GM18907 (cell line): ENCODE measurements around the gene LMO3.

Source experiments
- ATAC-seq: cut with Tn5 transposase; IDR thresholded peaks from one replicate; pipeline ENCODE4 v1.9.1; 2021; ENCODE audit warnings: mild to moderate bottlenecking, moderate library complexity; ENCODE audit not compliant: unreplicated experiment

LMO3 gene

DNA sequence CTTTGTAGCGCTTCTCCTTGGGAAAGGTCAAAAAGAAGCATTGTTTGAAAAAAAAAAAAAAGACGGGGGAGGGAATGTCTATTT, at the start of gene LMO3:
LMO3 (minus strand) TSS at position 46 of the 84 bp plus-strand sequence. CDS start 5,302 bp downstream, outside the sequence.
- ATAC-seq = no peak

DNA sequence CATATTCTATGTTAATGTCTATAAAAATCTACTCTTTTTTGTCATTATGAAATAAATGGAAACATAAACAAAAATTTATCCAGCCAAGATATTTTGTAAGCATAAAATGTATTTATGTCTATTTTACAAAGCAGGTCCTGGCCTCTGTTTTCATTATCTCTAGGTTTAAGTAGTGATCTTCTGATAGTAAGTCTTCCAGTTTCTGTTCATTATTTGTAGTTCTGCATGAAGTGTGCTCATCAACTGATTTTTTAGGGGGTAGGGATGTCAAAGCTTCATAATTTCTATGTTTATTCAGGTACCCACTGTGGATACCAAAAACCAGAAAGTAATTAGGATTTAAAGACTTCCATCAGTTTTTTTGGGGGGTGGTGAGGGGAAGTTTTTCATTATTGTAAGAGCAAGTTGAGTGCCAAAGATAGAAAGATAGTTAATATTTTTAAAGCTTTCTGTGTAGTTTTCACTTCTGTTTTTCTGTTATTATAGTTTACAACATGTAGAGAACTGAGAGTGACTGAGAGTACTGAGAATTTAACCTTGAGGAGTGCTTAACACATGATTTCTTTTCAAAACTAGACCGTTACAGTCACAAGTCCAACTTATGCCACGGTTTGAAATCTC, 30.6 kb upstream of the LMO3 start:
- peak; percentile 90 for ATAC-seq

- ATAC-seq = no peak
These were observed 28.8 kb upstream of the LMO3 start for GRCh38 chr12:16634786-16635185.

DNA sequence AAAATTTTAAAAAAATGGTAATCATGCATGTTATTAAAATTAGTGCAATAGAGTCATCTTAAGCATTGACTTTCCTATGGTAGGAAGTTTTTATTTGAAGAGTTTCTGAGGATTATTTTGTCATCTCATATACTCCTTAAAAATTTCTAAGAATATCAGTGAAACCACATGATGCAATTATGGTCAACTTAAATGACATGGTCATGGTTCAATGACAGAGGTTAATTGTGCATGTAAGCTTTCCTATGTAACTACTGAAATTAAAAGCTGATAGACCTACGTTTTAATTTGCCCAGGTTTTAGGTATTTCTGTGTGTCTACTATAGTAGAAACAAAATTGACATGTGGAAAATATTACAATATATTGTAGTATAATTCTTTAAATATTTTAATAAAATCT, 21.0 kb upstream of the LMO3 start:
- ATAC-seq = no peak

DNA sequence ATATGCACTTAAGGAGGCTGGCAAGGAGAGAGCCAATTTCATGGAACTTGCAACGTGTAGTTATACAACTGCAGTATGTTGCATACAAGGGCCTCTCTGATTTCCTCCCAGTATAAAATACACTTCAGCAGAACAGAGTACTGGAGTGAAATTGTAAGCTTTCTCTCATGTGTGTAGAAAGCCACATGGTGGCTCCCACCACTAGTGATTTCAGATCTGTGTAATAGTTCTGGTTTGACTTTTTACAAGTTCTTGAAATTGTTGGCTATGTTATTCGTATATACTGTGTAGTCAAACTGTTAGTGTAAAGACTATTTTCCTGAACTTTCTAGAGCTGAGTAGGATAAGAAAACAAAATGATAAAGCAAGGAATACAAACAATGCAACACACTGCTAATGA, 16.4 kb upstream of the LMO3 start:
- no peak for ATAC-seq

- ATAC-seq = no peak
These were observed 13.6 kb upstream of the LMO3 start for GRCh38 chr12:16619537-16619936.

DNA sequence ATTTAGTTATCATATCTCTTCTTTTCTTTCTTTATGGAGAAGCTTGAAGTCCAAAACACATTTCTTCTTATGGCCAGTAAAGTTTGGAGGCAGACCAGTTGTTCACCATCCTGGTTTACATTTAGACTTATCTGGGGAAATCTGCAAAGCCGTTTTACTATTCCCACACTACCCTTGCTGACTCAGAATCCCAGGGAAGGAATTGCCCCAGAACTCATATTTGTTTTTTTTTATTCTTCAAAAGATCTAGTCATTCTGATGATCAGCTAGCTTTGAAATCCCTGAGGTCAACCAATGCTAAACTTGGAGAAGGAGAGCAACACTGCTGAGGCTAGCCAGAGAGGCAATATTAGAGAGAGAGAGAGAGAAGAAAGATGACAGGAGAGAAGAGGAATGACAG, 12.3 kb upstream of the LMO3 start:
- no peak for ATAC-seq

GRCh38 chr12:16613199-16613598, 7.2 kb upstream of the LMO3 start:
- no peak for ATAC-seq

GRCh38 chr12:16612647-16613046, 6.7 kb upstream of the LMO3 start:
- no peak for ATAC-seq

GRCh38 chr12:16611146-16611545, 5.2 kb upstream of the LMO3 start:
- ATAC-seq = peak; percentile 54

DNA sequence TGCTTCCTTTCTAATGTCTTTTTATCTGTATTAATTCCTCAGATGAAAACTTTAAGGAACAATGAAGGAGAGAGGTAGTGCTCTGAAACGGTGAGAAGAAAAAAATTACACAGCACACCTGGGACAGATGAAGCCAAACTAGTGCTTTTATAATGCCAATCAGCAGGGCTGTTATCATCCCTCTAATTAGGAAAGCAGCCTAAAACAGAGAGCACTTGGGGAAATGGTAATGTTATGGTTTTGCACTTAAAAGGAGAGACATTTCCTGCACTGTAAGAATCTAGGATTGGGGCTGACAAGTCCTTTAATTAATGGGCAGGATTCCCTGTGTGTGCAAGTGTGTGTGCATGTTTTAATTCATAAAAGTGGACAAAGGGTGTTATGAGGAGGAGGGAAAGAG, 4.8 kb upstream of the LMO3 start:
- no peak for ATAC-seq

GRCh38 chr12:16610001-16610585, 4.1 kb upstream of the LMO3 start:
- no peak for ATAC-seq

DNA sequence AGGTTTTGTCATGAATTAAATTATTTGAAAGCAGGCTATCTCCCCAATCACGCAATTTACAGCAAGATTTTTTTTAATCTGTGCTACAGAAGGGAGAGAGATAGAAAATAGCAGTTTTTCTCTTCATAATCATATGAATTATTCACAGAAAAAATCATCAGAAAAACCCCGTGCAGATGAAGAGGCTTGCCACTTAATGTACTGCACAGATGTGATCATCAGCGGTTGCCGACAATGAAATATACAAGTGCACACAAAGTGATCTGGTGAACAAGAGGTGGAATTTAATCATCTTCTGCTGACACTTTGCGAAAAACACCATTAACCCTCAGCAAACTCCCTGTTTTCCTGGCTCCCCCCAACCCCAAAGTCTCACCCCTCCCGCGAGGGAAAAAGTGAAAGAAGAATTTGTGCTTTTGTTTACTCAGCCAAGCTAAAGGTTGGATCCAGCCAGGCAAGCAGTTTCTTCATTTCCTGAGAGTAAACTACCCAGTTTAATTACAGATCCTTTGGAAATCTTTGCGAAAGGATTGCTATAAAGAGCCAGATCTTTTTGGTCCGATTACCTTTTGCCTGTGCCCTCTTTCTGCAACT, 3.1 kb upstream of the LMO3 start:
- no peak for ATAC-seq

DNA sequence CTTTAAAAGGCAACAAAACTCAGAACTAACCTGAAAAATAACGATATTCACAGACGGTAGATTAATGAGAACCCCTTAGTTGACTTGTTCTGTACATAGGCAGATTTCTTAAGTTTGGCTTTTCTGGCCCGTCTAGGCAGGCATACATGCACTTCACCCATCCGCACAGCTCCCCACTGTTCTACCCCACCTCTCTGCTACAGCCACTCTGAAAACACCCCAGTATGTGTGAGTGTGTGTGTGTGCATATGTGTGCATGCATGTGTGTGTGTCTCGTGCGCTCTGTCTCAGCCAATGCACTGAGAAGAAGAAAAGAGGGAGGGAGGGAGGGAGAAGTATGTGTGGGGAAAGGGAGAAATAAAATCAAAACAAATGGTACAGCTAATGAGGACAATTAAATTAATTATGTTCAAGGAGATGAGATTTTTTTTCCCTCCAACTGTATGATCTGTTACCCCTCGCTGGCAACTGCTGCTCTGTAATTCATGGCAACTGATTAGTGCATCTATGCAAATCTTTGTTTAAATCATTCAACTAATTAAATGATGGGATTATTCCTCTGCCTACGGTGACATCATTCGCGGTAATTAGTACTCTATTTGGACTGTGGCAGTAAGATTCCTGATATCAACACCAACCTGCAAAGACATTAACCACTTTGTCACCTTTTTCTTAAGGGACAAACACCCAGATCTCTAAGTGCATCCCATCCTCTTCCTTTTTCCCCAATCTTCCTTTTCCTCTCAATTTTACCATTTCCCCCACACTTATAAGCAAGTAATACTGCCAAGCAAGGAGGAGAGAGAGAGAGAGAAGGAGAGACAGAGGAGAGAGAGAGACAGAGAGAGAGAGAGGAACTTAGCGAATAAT, 2.2 kb upstream of the LMO3 start:
- no peak for ATAC-seq

DNA sequence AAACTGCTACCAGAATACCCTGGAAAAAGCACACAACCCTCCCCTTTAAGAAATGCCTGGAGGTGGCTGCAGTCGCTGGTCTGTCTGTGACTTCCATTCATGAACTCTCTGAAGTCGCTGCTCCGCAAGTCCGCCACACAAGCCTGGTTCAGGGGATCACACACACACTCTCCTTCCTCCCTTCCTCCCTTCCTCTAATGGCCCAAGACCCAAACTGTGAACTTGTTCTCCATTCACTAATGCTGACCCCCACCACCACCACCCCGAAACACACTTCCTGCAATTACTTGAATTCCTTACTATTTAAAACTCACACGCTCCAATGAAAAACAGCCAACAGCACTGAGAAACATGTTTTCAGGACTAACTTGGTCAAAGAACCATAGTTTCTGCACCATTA, 1.0 kb upstream of the LMO3 start:
- no peak for ATAC-seq

DNA sequence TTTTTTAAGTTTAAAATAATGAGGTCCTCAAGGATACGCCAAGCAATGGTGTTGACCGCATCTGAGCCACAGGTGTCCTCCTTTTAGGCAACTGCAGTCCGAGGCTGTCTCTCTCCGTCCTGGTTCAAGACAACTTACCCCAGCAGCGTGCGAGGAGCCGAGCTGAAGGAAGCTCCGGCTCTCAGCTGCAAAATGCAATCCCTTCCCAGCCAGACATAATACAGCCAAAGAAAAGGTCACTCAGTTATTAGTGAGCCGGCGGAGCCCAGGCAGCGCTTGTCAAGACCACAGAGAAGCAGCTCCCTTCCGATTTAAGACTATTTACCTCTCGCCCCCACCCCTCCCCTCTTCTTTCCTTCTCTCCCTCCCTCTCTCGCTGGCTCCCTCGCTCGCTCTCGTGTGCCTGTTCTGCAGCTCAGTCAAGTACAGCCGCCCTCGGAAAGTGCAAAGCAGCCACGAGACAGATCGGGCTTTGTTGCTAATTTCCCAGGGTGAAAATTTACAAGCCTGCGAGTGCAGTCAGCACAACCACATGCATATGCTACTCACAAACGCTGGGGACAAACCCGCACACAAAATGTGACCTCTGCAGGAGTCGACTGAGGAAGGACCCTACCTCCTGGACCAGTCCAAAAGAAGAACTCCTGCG, 363 bp upstream of the LMO3 start:
- peak; percentile 52 for ATAC-seq

DNA sequence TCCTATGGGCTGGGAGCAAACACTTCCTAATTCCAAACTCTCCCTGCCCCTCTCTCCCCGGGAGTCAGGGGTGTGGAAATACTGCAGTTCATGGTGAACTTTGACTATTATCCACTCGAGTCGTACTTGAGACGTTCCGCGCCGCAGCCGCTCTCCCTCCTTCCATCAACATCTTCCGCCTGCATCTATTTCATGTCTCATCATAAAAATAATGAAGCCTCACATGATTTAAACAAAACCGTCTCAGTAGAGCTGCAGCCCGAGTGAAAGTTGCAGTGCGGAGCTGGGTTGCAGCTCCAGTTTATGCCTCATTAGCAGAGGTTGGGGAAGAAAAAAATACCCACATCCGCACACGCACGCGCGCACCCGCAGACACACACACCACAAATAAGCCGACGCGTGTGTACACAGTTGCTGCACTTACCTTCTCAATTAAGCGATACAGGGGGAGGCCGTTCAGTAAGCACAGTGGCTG, 283 bp downstream of the LMO3 start:
- ATAC-seq = peak; percentile 39

DNA sequence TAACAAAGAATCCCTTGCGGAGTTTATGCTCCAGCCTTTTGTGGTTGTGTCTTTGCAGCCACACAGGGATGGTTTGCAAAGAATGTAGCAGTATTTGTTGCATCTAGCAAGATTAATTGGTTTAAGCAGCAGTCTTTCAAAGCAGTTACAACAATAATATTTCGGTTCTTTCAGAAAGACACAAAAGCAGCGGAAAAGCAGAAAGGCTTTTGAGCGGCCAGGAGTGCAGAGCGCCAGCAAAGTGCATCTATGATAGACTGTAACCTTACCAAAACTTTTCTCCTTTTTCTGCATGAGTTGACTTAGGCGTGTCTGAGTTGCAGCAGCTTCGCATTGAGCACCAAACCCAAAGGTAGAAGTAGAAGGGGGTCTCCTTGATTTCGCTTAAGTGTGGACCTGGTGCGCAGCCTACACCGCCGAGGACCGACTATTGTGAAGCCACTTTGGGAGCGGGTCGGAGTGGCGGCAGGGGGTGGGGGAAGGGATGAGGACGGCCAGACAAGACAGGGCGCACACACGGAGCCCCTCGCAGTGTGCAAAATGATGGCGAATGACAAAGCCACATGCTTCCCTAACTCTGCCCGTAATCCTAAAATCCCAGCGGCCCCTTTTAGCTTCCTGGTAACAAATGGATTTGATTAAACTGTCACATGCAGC, 1.2 kb downstream of the LMO3 start:
- no peak for ATAC-seq

DNA sequence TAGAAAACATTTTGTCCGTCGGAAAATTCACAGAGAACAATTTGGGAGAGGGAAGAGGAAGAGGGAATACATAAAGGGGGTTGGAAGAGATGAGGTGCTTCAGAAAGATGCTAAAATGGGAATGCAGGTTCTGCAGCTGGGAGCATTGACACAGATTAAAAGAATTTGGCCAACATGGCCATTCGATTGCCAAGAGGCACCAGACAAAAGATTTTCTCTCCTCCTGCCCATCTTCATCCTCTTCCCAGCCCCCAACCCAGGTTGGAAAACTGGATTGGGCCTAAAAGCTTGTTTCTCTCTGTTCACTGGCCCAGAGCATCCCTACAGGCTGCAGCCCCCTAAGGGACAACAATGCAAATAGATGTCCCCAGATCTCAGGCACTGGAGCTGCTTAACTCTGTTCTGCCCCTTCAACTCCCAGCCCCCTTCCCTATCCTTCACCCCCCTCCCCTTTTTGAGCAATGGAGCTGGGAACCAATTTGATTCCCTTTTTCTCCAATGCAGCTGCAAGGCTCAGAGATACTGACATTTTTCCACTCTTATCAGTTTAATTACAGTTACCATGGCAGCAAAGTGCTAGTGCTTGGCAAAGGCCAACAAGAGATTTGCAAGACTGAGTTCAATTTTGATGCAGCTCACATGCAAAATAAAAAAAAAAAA, 1.9 kb downstream of the LMO3 start:
- no peak for ATAC-seq

GRCh38 chr12:16603260-16603915, 2.6 kb downstream of the LMO3 start:
- ATAC-seq = no peak
